ENCODE data around the gene CNMD. TPM values are rescaled to one million over a fixed set of nuclear protein-coding genes. Genes with fewer than 3 reads are reported as not detected.

Gene CNMD
- polyA plus RNA-seq, 1 donor from 2014 or later: not detected

DNA sequence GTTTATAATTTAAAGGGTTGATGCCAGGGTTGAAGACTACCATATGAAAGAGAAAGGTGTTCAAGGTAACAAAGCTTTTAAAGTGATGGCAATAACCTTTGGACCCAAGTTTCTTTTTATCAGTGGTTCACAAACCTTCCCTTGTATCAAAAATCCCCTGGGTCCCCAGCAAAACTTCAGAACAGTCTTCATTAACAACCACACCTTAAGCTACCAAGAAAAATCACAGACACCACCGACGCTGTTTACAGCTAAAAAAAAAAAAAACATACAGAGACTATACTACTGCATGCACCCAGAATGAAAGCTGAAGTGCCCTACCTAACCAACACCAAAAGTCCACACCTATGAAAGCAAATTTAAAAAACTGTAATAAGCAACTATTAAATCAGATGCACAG is 13.4 kb downstream of the CNMD start:
- H3F3A ChIP-seq (ENCODE audit: insufficient read depth, low read length, poor library complexity, severe bottlenecking): no peaks in the 10 kb centered on the region
- H3K9me2 ChIP-seq (ENCODE audit: insufficient read depth, low read length): no peaks in the 10 kb centered on the region
- H3K79me2 ChIP-seq (replicated peaks; ENCODE audit: insufficient read depth, low read length): no peaks in the 10 kb centered on the region
- no peak overlapping the region for H3K4me3 ChIP-seq (ENCODE audit: low read length)
- TF ChIP-seq REST (IDR thresholded peaks at IDR 0.05; ENCODE audit: borderline replicate concordance) (no peak), EP300 (conservative IDR thresholded peaks at IDR 0.05; ENCODE audit: poor library complexity, severe bottlenecking) (no peak), SMC3 (conservative IDR thresholded peaks at IDR 0.05; ENCODE audit: poor library complexity) (no peak), EZH2 (IDR thresholded peaks at IDR 0.05; ENCODE audit: borderline replicate concordance, insufficient read depth, low read length, poor library complexity, severe bottlenecking) (no peak), RAD21 (conservative IDR thresholded peaks at IDR 0.05) (no peak), TAF1 (IDR thresholded peaks at IDR 0.05; ENCODE audit: low read depth) (no peak), POLR2AphosphoS5 (IDR thresholded peaks at IDR 0.05) (no peak)
- TF ChIP-seq, protein P1, sequence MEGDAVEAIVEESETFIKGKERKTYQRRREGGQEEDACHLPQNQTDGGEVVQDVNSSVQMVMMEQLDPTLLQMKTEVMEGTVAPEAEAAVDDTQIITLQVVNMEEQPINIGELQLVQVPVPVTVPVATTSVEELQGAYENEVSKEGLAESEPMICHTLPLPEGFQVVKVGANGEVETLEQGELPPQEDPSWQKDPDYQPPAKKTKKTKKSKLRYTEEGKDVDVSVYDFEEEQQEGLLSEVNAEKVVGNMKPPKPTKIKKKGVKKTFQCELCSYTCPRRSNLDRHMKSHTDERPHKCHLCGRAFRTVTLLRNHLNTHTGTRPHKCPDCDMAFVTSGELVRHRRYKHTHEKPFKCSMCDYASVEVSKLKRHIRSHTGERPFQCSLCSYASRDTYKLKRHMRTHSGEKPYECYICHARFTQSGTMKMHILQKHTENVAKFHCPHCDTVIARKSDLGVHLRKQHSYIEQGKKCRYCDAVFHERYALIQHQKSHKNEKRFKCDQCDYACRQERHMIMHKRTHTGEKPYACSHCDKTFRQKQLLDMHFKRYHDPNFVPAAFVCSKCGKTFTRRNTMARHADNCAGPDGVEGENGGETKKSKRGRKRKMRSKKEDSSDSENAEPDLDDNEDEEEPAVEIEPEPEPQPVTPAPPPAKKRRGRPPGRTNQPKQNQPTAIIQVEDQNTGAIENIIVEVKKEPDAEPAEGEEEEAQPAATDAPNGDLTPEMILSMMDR (IDR thresholded peaks at IDR 0.05; ENCODE audit: poor library complexity, severe bottlenecking): no peak
- no peak overlapping the region for H3K27ac ChIP-seq (ENCODE audit: low read length)
- H4K20me1 ChIP-seq (ENCODE audit: insufficient read depth): no peaks in the 10 kb centered on the region
- no peak overlapping the region for H2AFZ ChIP-seq (ENCODE audit: low read depth, low read length)
- H3K9me3 ChIP-seq (ENCODE audit: low read length): no peaks in the 10 kb centered on the region
- no peak overlapping the region for H3K4me2 ChIP-seq (ENCODE audit: low read length)
- H3K36me3 ChIP-seq (ENCODE audit: insufficient read depth, low read length): no peaks in the 10 kb centered on the region
- no peaks in the 10 kb centered on the region for H3K27me3 ChIP-seq (ENCODE audit: insufficient read depth, low read depth, low read length)
- H3K9ac ChIP-seq (ENCODE audit: low read length): no peak overlapping the region

DNA sequence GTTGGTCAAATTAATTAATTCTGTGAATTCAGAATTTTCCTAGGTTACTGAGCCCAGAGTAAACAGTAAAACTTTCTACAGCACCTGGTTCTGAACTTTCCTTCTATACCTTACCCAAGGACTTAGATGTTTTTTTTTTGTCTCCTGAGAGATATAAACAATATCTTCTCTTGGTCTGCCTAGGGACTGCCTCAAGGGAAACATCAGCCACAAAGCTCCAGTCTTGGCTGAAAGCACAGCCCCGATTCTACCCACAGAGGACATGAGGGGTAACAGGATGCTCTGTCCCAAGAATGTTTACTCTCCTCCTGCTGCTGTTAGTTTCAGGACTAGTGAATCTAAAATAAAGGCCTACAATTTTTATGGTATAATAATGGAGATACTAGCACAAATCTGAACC is 14.3 kb downstream of the CNMD start:
- no peaks in the 10 kb centered on the region for H3K27me3 ChIP-seq (ENCODE audit: insufficient read depth, low read depth, low read length)
- H3K27ac ChIP-seq (ENCODE audit: low read length): no peak overlapping the region
- no peaks in the 10 kb centered on the region for H3K36me3 ChIP-seq (ENCODE audit: insufficient read depth, low read length)
- H3K4me2 ChIP-seq (ENCODE audit: low read length): no peak overlapping the region
- TF ChIP-seq EP300 (conservative IDR thresholded peaks at IDR 0.05; ENCODE audit: poor library complexity, severe bottlenecking): no peak
- no peak for TF ChIP-seq POLR2AphosphoS5 (IDR thresholded peaks at IDR 0.05)
- TF ChIP-seq, protein P1 (IDR thresholded peaks at IDR 0.05; ENCODE audit: poor library complexity, severe bottlenecking): no peak
- H3K9ac ChIP-seq (ENCODE audit: low read length): no peak overlapping the region
- no peaks in the 10 kb centered on the region for H3K9me3 ChIP-seq (ENCODE audit: low read length)
- no peak overlapping the region for H3K4me3 ChIP-seq (ENCODE audit: low read length)
- no peaks in the 10 kb centered on the region for H3K9me2 ChIP-seq (ENCODE audit: insufficient read depth, low read length)
- H4K20me1 ChIP-seq (ENCODE audit: insufficient read depth): no peaks in the 10 kb centered on the region
- no peaks in the 10 kb centered on the region for H3F3A ChIP-seq (ENCODE audit: insufficient read depth, low read length, poor library complexity, severe bottlenecking)
- H3K79me2 ChIP-seq (replicated peaks; ENCODE audit: insufficient read depth, low read length): no peaks in the 10 kb centered on the region
- no peak overlapping the region for H2AFZ ChIP-seq (ENCODE audit: low read depth, low read length)

All from neural cell (in vitro differentiated cells).